HG03039 (cell line): ENCODE measurements around the gene CPNE2.

Experiments used
- ATAC-seq: cut with Tn5 transposase; IDR thresholded peaks from one replicate; pipeline ENCODE4 v1.9.1; 2021; ENCODE audit warnings: mild to moderate bottlenecking, moderate library complexity; ENCODE audit not compliant: unreplicated experiment

CPNE2 gene

GRCh38 chr16:57123216-57123973 is 31.0 kb downstream of the CPNE2 start:
- no peak for ATAC-seq

- ATAC-seq: no peak
Observed at GRCh38 chr16:57123974-57124674, 31.7 kb downstream of the CPNE2 start.

GRCh38 chr16:57125376-57125775 is 33.0 kb downstream of the CPNE2 start:
- no peak for ATAC-seq

GRCh38 chr16:57125969-57126368 is 33.6 kb downstream of the CPNE2 start:
- no peak for ATAC-seq

- no peak for ATAC-seq
Observed at GRCh38 chr16:57126411-57126810, 34.0 kb downstream of the CPNE2 start.

GRCh38 chr16:57127037-57127763 is 34.8 kb downstream of the CPNE2 start:
- no peak for ATAC-seq

GRCh38 chr16:57127836-57128235 is 35.5 kb downstream of the CPNE2 start:
- no peak for ATAC-seq

GRCh38 chr16:57128771-57129389 is 36.5 kb downstream of the CPNE2 start:
- no peak for ATAC-seq

GRCh38 chr16:57130950-57131321 is 38.6 kb downstream of the CPNE2 start:
- no peak for ATAC-seq

- ATAC-seq: no peak
Observed at GRCh38 chr16:57131351-57131970, 39.1 kb downstream of the CPNE2 start.

GRCh38 chr16:57132470-57132869 is 40.1 kb downstream of the CPNE2 start:
- no peak for ATAC-seq

GRCh38 chr16:57133031-57133430 is 40.6 kb downstream of the CPNE2 start:
- no peak for ATAC-seq

- no peak for ATAC-seq
Observed at GRCh38 chr16:57133886-57134285, 41.5 kb downstream of the CPNE2 start.

GRCh38 chr16:57134982-57135381 is 42.6 kb downstream of the CPNE2 start:
- ATAC-seq: no peak

GRCh38 chr16:57137043-57137442 is 44.7 kb downstream of the CPNE2 start:
- no peak for ATAC-seq

GRCh38 chr16:57137566-57138273 is 45.3 kb downstream of the CPNE2 start:
- ATAC-seq: no peak

GRCh38 chr16:57138281-57138935 is 46.0 kb downstream of the CPNE2 start:
- ATAC-seq: no peak

- no peak for ATAC-seq
Observed at GRCh38 chr16:57140931-57141668, 48.7 kb downstream of the CPNE2 start.
